ENCODE measurements around the gene NUP210.

The NUP210 gene

GRCh38 chr3:13281507-13282357 is 138.4 kb downstream of the NUP210 start:
- no peak for DNase-seq (ENCODE audit: low spot score in 2 of 2)
- no peak for ATAC-seq
- Mint-ChIP-seq H3K9me3 (peaks cover 7% of the 10 kb centered on the region), H3K36me3 (no peaks in the 10 kb centered on the region), H3K4me3 (peak overlapping the region; percentile 60), H3K27ac (no peak overlapping the region), H3K4me1 (peaks cover 19% of the 10 kb centered on the region)

- Mint-ChIP-seq H3K27ac (no peak overlapping the region), H3K4me1 (peaks cover 19% of the 10 kb centered on the region), H3K9me3 (peaks cover 7% of the 10 kb centered on the region), H3K4me3 (peak overlapping the region; percentile 60), H3K36me3 (no peaks in the 10 kb centered on the region)
- ATAC-seq: no peak
- no peak for DNase-seq (ENCODE audit: low spot score in 2 of 2)
Measured at GRCh38 chr3:13280811-13281506, 139.2 kb downstream of the NUP210 start.

- no peak overlapping the region for H3K27ac Mint-ChIP-seq
- peaks cover 19% of the 10 kb centered on the region for H3K4me1 Mint-ChIP-seq
- no peak for DNase-seq (ENCODE audit: low spot score in 2 of 2)
- ATAC-seq: no peak
- H3K36me3 Mint-ChIP-seq: no peaks in the 10 kb centered on the region
- H3K4me3 Mint-ChIP-seq: no peak overlapping the region
- H3K9me3 Mint-ChIP-seq: peaks cover 7% of the 10 kb centered on the region
Measured at GRCh38 chr3:13280122-13280790, 139.9 kb downstream of the NUP210 start.

- Mint-ChIP-seq H3K36me3 (no peaks in the 10 kb centered on the region), H3K4me1 (peaks cover 19% of the 10 kb centered on the region), H3K27ac (no peak overlapping the region), H3K9me3 (peaks cover 7% of the 10 kb centered on the region), H3K4me3 (no peak overlapping the region)
- DNase-seq (ENCODE audit: low spot score in 2 of 2) (no peak), ATAC-seq (no peak)
Measured at GRCh38 chr3:13279532-13279910, 140.6 kb downstream of the NUP210 start.

- ATAC-seq (no peak), DNase-seq (ENCODE audit: low spot score in 2 of 2) (no peak)
- no peak overlapping the region for H3K4me3 Mint-ChIP-seq
- H3K36me3 Mint-ChIP-seq: no peaks in the 10 kb centered on the region
- H3K9me3 Mint-ChIP-seq: peaks cover 2% of the 10 kb centered on the region
- no peak overlapping the region for H3K27ac Mint-ChIP-seq
- peaks cover 19% of the 10 kb centered on the region for H3K4me1 Mint-ChIP-seq
Measured at GRCh38 chr3:13278783-13279531, 141.2 kb downstream of the NUP210 start.

- Mint-ChIP-seq H3K4me1 (peaks cover 19% of the 10 kb centered on the region), H3K27ac (no peak overlapping the region), H3K9me3 (no peaks in the 10 kb centered on the region), H3K4me3 (no peak overlapping the region), H3K36me3 (no peaks in the 10 kb centered on the region)
- ATAC-seq: no peak
- no peak for DNase-seq (ENCODE audit: low spot score in 2 of 2)
Measured at GRCh38 chr3:13277860-13278531, 142.1 kb downstream of the NUP210 start.

GRCh38 chr3:13277196-13277813 is 142.8 kb downstream of the NUP210 start:
- Mint-ChIP-seq H3K4me3 (no peak overlapping the region), H3K9me3 (no peaks in the 10 kb centered on the region), H3K27ac (no peak overlapping the region), H3K36me3 (no peaks in the 10 kb centered on the region), H3K4me1 (peaks cover 19% of the 10 kb centered on the region)
- ATAC-seq (no peak), DNase-seq (ENCODE audit: low spot score in 2 of 2) (no peak)

GRCh38 chr3:13276438-13277195 is 143.5 kb downstream of the NUP210 start:
- Mint-ChIP-seq H3K4me3 (no peak overlapping the region), H3K36me3 (no peaks in the 10 kb centered on the region), H3K27ac (no peak overlapping the region), H3K9me3 (no peaks in the 10 kb centered on the region), H3K4me1 (peaks cover 16% of the 10 kb centered on the region)
- DNase-seq (ENCODE audit: low spot score in 2 of 2) (no peak), ATAC-seq (no peak)

GRCh38 chr3:13275376-13276005 is 144.6 kb downstream of the NUP210 start:
- no peaks in the 10 kb centered on the region for H3K36me3 Mint-ChIP-seq
- H3K4me1 Mint-ChIP-seq: peaks cover 8% of the 10 kb centered on the region
- DNase-seq (ENCODE audit: low spot score in 2 of 2): no peak
- no peak overlapping the region for H3K27ac Mint-ChIP-seq
- no peaks in the 10 kb centered on the region for H3K9me3 Mint-ChIP-seq
- H3K4me3 Mint-ChIP-seq: no peak overlapping the region
- ATAC-seq: peak; percentile 22

- H3K4me3 Mint-ChIP-seq: no peak overlapping the region
- no peak for DNase-seq (ENCODE audit: low spot score in 2 of 2)
- no peak for ATAC-seq
- peaks cover 8% of the 10 kb centered on the region for H3K4me1 Mint-ChIP-seq
- H3K27ac Mint-ChIP-seq: no peak overlapping the region
- no peaks in the 10 kb centered on the region for H3K9me3 Mint-ChIP-seq
- no peaks in the 10 kb centered on the region for H3K36me3 Mint-ChIP-seq
Measured at GRCh38 chr3:13274551-13275332, 145.4 kb downstream of the NUP210 start.

- no peak overlapping the region for H3K4me3 Mint-ChIP-seq
- DNase-seq (ENCODE audit: low spot score in 2 of 2) (no peak), ATAC-seq (no peak)
- H3K27ac Mint-ChIP-seq: no peak overlapping the region
- no peaks in the 10 kb centered on the region for H3K9me3 Mint-ChIP-seq
- peaks cover 8% of the 10 kb centered on the region for H3K4me1 Mint-ChIP-seq
- no peaks in the 10 kb centered on the region for H3K36me3 Mint-ChIP-seq
Measured at GRCh38 chr3:13274125-13274524, 146.0 kb downstream of the NUP210 start.

- ATAC-seq: no peak
- DNase-seq (ENCODE audit: low spot score in 2 of 2): no peak
- H3K4me1 Mint-ChIP-seq: peaks cover 8% of the 10 kb centered on the region
- H3K9me3 Mint-ChIP-seq: no peaks in the 10 kb centered on the region
- H3K27ac Mint-ChIP-seq: no peak overlapping the region
- no peak overlapping the region for H3K4me3 Mint-ChIP-seq
- H3K36me3 Mint-ChIP-seq: no peaks in the 10 kb centered on the region
Measured at GRCh38 chr3:13273604-13274105, 146.5 kb downstream of the NUP210 start.

All from stimulated activated effector memory CD8-positive, alpha-beta T cell treated with anti-CD3 and anti-CD28 coated beads, Interleukin-12 subunit alpha, Interleukin-12 subunit beta, amount 100 ng/mL, for 72 hours (primary cell).